ENCODE results near the gene SYNE2. TPM values are rescaled to one million over a fixed set of nuclear protein-coding genes. Genes with fewer than 3 reads are reported as not detected.
A peak's percentile ranks its signal among the peaks of the same experiment; 100 is the strongest.
"Not testable (repeated sequence)": the region's sequence is repeated elsewhere in the genome, so short reads cannot be mapped to it uniquely, and the experiment has no call there.

Gene SYNE2, protein sequence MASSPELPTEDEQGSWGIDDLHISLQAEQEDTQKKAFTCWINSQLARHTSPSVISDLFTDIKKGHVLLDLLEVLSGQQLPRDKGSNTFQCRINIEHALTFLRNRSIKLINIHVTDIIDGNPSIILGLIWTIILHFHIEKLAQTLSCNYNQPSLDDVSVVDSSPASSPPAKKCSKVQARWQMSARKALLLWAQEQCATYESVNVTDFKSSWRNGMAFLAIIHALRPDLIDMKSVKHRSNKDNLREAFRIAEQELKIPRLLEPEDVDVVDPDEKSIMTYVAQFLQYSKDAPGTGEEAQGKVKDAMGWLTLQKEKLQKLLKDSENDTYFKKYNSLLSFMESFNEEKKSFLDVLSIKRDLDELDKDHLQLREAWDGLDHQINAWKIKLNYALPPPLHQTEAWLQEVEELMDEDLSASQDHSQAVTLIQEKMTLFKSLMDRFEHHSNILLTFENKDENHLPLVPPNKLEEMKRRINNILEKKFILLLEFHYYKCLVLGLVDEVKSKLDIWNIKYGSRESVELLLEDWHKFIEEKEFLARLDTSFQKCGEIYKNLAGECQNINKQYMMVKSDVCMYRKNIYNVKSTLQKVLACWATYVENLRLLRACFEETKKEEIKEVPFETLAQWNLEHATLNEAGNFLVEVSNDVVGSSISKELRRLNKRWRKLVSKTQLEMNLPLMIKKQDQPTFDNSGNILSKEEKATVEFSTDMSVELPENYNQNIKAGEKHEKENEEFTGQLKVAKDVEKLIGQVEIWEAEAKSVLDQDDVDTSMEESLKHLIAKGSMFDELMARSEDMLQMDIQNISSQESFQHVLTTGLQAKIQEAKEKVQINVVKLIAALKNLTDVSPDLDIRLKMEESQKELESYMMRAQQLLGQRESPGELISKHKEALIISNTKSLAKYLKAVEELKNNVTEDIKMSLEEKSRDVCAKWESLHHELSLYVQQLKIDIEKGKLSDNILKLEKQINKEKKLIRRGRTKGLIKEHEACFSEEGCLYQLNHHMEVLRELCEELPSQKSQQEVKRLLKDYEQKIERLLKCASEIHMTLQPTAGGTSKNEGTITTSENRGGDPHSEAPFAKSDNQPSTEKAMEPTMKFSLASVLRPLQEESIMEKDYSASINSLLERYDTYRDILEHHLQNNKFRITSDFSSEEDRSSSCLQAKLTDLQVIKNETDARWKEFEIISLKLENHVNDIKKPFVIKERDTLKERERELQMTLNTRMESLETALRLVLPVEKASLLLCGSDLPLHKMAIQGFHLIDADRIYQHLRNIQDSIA (N-terminal part only)
- total RNA-seq (50.0 TPM), polyA plus RNA-seq (ENCODE audit: insufficient read depth in 1 of 8, insufficient read length in 8 of 8, low replicate concordance in 1 of 8) (10 to 100 TPM; 29.1 to 66.9 (median 48.5) TPM)
- long read RNA-seq, donor 1, result 0 reads
- long read RNA-seq, donor 2, result 0 reads
- long read RNA-seq, donor 3, partial matches to known transcripts, result 0 of 1 reads
- long read RNA-seq, donor 3, other reads (novel, unspliced or antisense), result 0 of 1 reads
- long read RNA-seq, donor 4, result 0 reads
- long read RNA-seq, donor 5, partial matches to known transcripts, result 0 of 2 reads
- long read RNA-seq, donor 5, other reads (novel, unspliced or antisense), result 0 of 2 reads
- long read RNA-seq, donor 6, result 0 reads
- long read RNA-seq, donor 7, partial matches to known transcripts, result 0 of 2 reads
- long read RNA-seq, donor 7, other reads (novel, unspliced or antisense), result 0 of 2 reads
- long read RNA-seq, donor 8, result 0 reads
- long read RNA-seq, donor 9, result 0 reads
- long read RNA-seq, donor 10, partial matches to known transcripts, result 13 of 14 reads
- long read RNA-seq, donor 10, other reads (novel, unspliced or antisense), result 0 of 14 reads
- long read RNA-seq, donor 11, result 0 reads

DNA sequence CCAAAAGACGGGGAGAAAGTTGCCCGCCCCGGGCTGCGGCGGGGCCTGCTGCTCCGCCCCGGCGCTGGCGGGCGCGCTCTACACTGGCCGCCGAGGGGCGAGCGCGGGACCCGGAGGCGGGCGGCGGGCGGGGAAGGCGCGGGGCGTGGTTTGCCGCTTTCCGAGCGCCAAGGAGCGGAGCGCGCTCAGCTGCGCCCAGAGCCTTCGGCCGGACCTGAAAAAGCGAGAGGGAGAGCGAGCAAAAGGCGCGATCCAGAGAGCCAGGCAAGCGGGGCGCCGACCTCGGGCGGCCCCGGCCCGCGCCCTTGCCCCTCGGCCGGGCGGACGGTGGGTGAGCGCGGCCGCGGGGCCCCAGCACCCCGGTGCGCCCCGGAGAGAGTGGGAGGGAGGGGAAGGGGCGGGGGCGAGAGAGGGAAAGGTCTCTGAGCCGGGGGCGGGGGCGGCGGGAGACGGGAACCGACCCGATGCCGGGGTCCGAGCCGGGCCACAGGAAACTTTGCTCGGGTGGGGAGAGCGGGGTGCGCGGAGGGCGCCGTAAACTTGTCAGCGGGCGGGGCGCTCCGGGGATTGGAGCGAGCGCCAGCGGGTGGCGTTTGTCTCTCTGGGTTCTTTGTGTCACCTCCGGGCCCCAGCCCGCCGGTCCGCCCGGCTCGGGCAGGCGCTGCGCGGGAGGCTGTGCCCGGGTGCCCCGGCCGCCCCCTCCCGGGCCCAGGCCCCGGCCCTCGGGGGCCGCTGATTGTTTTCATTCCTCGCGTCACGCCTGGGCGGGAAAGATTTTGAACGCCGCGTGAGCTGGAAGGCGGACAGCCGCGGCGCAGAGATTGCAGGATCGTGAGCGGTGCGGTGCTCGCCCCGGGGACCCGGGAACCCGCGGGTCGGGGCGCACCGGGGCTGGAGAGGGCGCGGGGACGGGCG, at the start of gene SYNE2:
TSS of gene SYNE2 (plus strand) at position 188 of the 915 bp plus-strand sequence. CDS start 56,145 bp downstream, outside the sequence.
- no peaks in the 10 kb centered on the region for H3K27me3 ChIP-seq (ENCODE audit: control insufficient read depth, insufficient read depth, low read length)
- H3K27ac ChIP-seq (ENCODE audit: low read length), result peak within 1 kb of the TSS; percentile 91
- H3K9me3 ChIP-seq (replicated peaks; ENCODE audit: control insufficient read depth, low read depth, low read length), result no peaks in the 10 kb centered on the region
- under 1% methylated on average over 102 of the region's 124 CpGs for WGBS (ENCODE audit: insufficient coverage)
- H3K4me1 ChIP-seq (ENCODE audit: control insufficient read depth, insufficient read depth, low read length), result peaks cover 10% of the 10 kb centered on the region
- H3K36me3 ChIP-seq (ENCODE audit: control insufficient read depth, insufficient read depth, low read length), result no peaks in the 10 kb centered on the region
- DNase-seq, result peak; percentile 92
- H3K4me3 ChIP-seq (ENCODE audit: low read length), result peak within 1 kb of the TSS; percentile 70

- WGBS (ENCODE audit: insufficient coverage), result 93% methylated on average over 30 of the region's 35 CpGs
- H3K4me3 ChIP-seq (ENCODE audit: low read length), result not testable (repeated sequence)
Measured at GRCh38 chr14:63803221-63803791, 49.5 kb upstream of the SYNE2 start.

DNA sequence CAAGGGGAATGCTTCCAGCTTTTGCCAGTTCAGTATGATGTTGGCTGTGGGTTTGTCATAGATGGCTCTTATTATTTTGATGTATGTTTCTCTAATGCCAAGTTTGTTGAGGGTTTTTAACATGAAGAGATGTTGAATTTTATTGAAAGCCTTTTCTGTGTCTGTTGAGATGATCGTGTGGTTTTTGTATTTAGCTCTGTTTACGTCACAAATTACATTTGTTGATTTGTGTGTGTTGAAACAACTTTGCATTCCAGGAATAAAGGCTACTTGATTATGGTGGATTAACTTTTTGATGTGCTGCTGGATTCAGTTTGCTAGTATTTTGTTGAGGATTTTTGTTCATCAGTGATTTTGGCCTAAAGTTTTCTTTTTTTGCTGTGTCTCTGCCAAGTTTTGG, 46.7 kb upstream of the SYNE2 start:
- H3K27me3 ChIP-seq (ENCODE audit: control insufficient read depth, insufficient read depth, low read length); H3K36me3 ChIP-seq (ENCODE audit: control insufficient read depth, insufficient read depth, low read length); H3K4me3 ChIP-seq (ENCODE audit: low read length); H3K27ac ChIP-seq (ENCODE audit: low read length); H3K9me3 ChIP-seq (replicated peaks; ENCODE audit: control insufficient read depth, low read depth, low read length); H3K4me1 ChIP-seq (ENCODE audit: control insufficient read depth, insufficient read depth, low read length); DNase-seq: not testable (repeated sequence)
- 100% methylated on average over 2 of the region's 2 CpGs for WGBS (ENCODE audit: insufficient coverage)

More at GRCh38 chr14:63803221-63803791, 49.5 kb upstream of the SYNE2 start:
- not testable (repeated sequence) for H3K27ac ChIP-seq (ENCODE audit: low read length); H3K9me3 ChIP-seq (replicated peaks; ENCODE audit: control insufficient read depth, low read depth, low read length); H3K36me3 ChIP-seq (ENCODE audit: control insufficient read depth, insufficient read depth, low read length); H3K27me3 ChIP-seq (ENCODE audit: control insufficient read depth, insufficient read depth, low read length); DNase-seq; H3K4me1 ChIP-seq (ENCODE audit: control insufficient read depth, insufficient read depth, low read length)

- H3K4me1 ChIP-seq (ENCODE audit: control insufficient read depth, insufficient read depth, low read length), result not testable (repeated sequence)
Measured at GRCh38 chr14:63811692-63812091, 41.1 kb upstream of the SYNE2 start.

DNA sequence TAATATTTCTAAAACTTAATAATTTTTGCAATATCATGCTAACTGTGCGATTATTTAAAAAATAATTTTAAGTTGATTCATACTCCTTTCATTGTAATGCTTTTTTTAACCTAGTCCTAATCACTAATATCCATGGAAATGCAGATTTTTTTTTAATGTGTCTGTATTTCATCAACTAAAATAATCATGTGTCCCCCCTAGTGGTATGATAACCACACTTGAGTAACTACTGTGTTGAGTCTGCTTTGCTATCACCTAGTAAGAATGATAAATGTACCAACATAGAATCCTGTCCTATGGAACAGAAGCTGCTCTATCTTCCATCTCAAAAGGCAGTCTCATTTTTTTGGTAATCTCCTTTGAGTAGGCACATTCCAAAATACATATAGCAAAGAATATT, 19.1 kb upstream of the SYNE2 start:
- DNase-seq, result no peak
- Histone ChIP-seq H3K36me3 (ENCODE audit: control insufficient read depth, insufficient read depth, low read length) (no peaks in the 10 kb centered on the region), H3K27ac (ENCODE audit: low read length) (no peak overlapping the region), H3K4me3 (ENCODE audit: low read length) (no peak overlapping the region), H3K4me1 (ENCODE audit: control insufficient read depth, insufficient read depth, low read length) (no peaks in the 10 kb centered on the region), H3K9me3 (replicated peaks; ENCODE audit: control insufficient read depth, low read depth, low read length) (no peaks in the 10 kb centered on the region), H3K27me3 (ENCODE audit: control insufficient read depth, insufficient read depth, low read length) (no peaks in the 10 kb centered on the region)
- no CpG with 5 or more reads among the region's 1 CpG for whole genome bisulfite sequencing (ENCODE audit: insufficient coverage)

More at GRCh38 chr14:63811692-63812091, 41.1 kb upstream of the SYNE2 start:
- not testable (repeated sequence) for H3K4me3 ChIP-seq (ENCODE audit: low read length); H3K27me3 ChIP-seq (ENCODE audit: control insufficient read depth, insufficient read depth, low read length); H3K36me3 ChIP-seq (ENCODE audit: control insufficient read depth, insufficient read depth, low read length); DNase-seq; H3K9me3 ChIP-seq (replicated peaks; ENCODE audit: control insufficient read depth, low read depth, low read length); H3K27ac ChIP-seq (ENCODE audit: low read length)
- no CpG with 5 or more reads among the region's 3 CpGs for WGBS (ENCODE audit: insufficient coverage)

DNA sequence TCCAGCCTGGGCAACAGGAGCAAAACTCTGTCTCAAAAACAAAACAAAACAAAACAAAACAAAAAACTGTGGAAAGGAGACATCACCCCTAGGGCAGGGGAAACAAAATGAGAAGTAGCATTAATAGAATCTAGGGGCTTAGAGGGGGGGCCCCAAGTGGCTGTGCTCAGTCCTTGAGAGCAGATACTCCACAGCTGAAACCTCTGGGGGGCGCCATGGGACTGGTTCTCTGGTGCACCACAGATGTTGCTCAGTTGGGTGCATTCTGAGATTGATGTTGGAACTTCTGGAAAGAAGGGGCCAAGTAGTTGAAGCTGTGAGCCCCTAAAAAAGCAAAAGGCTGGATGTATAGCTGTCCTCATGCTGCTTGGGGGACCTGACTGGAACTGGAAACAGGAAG, 11.8 kb upstream of the SYNE2 start:
- WGBS (ENCODE audit: insufficient coverage), result 0% methylated on average over 1 of the region's 1 CpG
- Histone ChIP-seq H3K27ac (ENCODE audit: low read length) (no peak overlapping the region), H3K4me1 (ENCODE audit: control insufficient read depth, insufficient read depth, low read length) (no peaks in the 10 kb centered on the region), H3K27me3 (ENCODE audit: control insufficient read depth, insufficient read depth, low read length) (no peaks in the 10 kb centered on the region), H3K9me3 (replicated peaks; ENCODE audit: control insufficient read depth, low read depth, low read length) (peaks cover 4% of the 10 kb centered on the region), H3K36me3 (ENCODE audit: control insufficient read depth, insufficient read depth, low read length) (no peaks in the 10 kb centered on the region), H3K4me3 (ENCODE audit: low read length) (no peak overlapping the region)
- DNase-seq, result no peak

GRCh38 chr14:63843796-63844195, 9.0 kb upstream of the SYNE2 start:
- Histone ChIP-seq H3K9me3 (replicated peaks; ENCODE audit: control insufficient read depth, low read depth, low read length) (peaks cover 4% of the 10 kb centered on the region), H3K27ac (ENCODE audit: low read length) (no peak overlapping the region), H3K36me3 (ENCODE audit: control insufficient read depth, insufficient read depth, low read length) (no peaks in the 10 kb centered on the region), H3K4me1 (ENCODE audit: control insufficient read depth, insufficient read depth, low read length) (no peaks in the 10 kb centered on the region), H3K27me3 (ENCODE audit: control insufficient read depth, insufficient read depth, low read length) (no peaks in the 10 kb centered on the region), H3K4me3 (ENCODE audit: low read length) (no peak overlapping the region)
- WGBS (ENCODE audit: insufficient coverage), result no CpG with 5 or more reads among the region's 3 CpGs
- no peak for DNase-seq

DNA sequence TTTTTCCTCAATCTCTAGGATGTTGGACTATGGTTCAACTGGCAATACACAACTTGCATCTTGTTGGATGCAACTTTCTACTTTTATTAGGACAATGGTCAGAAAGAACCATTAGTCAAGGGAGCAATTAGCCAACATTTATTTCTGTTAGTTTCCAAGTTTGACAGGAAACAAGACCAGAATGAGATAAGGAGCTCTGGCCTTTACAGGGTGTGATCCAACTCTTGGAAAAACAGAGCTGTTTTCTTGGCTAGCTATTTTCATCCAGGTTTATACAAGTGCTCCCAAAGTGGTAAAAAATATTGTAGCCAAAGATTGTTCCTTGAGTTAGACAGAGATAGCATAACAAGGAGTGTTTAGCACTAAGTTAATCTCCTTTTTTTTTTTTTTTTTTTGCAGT, 3.9 kb upstream of the SYNE2 start:
- no peak overlapping the region for H3K27ac ChIP-seq (ENCODE audit: low read length)
- no peaks in the 10 kb centered on the region for H3K27me3 ChIP-seq (ENCODE audit: control insufficient read depth, insufficient read depth, low read length)

More for the DNA sequence above, 3.9 kb upstream of the SYNE2 start:
- peaks cover 6% of the 10 kb centered on the region for H3K4me1 ChIP-seq (ENCODE audit: control insufficient read depth, insufficient read depth, low read length)
- no peaks in the 10 kb centered on the region for H3K9me3 ChIP-seq (replicated peaks; ENCODE audit: control insufficient read depth, low read depth, low read length)
- no peak overlapping the region for H3K4me3 ChIP-seq (ENCODE audit: low read length)
- no peaks in the 10 kb centered on the region for H3K36me3 ChIP-seq (ENCODE audit: control insufficient read depth, insufficient read depth, low read length)
- no peak for DNase-seq

Measured in muscle of leg (tissue), 16 donors.